B cell (primary cell): ENCODE results near the gene PHOX2B.

ENCODE experiments used
- EZH2 ChIP-seq: IDR thresholded peaks from 2 replicates; pipeline ENCODE4 v1.6.1; 2012; ENCODE audit warnings: borderline replicate concordance, low read depth, mild to moderate bottlenecking, moderate library complexity, low read length; ENCODE audit not compliant: insufficient read depth, poor library complexity, severe bottlenecking
- TF ChIP-seq, protein P1 (sequence below): fragments of 200-600 bp; IDR thresholded peaks from one replicate; pipeline ENCODE4 v1.8.0; 2022; ENCODE audit warnings: antibody characterized with exemption, mild to moderate bottlenecking

GRCh38 chr4:41731569-41732126, 16.9 kb downstream of the PHOX2B start:
- TF ChIP-seq, protein P1, sequence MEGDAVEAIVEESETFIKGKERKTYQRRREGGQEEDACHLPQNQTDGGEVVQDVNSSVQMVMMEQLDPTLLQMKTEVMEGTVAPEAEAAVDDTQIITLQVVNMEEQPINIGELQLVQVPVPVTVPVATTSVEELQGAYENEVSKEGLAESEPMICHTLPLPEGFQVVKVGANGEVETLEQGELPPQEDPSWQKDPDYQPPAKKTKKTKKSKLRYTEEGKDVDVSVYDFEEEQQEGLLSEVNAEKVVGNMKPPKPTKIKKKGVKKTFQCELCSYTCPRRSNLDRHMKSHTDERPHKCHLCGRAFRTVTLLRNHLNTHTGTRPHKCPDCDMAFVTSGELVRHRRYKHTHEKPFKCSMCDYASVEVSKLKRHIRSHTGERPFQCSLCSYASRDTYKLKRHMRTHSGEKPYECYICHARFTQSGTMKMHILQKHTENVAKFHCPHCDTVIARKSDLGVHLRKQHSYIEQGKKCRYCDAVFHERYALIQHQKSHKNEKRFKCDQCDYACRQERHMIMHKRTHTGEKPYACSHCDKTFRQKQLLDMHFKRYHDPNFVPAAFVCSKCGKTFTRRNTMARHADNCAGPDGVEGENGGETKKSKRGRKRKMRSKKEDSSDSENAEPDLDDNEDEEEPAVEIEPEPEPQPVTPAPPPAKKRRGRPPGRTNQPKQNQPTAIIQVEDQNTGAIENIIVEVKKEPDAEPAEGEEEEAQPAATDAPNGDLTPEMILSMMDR, result no peak
- TF ChIP-seq EZH2, result no peak
